22Rv1 (cell line): ENCODE measurements around the gene LRRC8B.

Experiments
- H3K27ac ChIP-seq: fragments of 450-650 bp; 2 replicates; pipeline ENCODE4 v1.5.1; 2017
- CTCF ChIP-seq: fragments of 450-650 bp; IDR thresholded peaks from 2 replicates; pipeline ENCODE4 v1.5.1; 2017; ENCODE audit warnings: mild to moderate bottlenecking
- ZFX ChIP-seq: fragments of 450-650 bp; IDR thresholded peaks from 2 replicates; pipeline ENCODE4 v1.6.1; 2017; ENCODE audit warnings: antibody characterized with exemption, borderline replicate concordance

Gene LRRC8B

DNA sequence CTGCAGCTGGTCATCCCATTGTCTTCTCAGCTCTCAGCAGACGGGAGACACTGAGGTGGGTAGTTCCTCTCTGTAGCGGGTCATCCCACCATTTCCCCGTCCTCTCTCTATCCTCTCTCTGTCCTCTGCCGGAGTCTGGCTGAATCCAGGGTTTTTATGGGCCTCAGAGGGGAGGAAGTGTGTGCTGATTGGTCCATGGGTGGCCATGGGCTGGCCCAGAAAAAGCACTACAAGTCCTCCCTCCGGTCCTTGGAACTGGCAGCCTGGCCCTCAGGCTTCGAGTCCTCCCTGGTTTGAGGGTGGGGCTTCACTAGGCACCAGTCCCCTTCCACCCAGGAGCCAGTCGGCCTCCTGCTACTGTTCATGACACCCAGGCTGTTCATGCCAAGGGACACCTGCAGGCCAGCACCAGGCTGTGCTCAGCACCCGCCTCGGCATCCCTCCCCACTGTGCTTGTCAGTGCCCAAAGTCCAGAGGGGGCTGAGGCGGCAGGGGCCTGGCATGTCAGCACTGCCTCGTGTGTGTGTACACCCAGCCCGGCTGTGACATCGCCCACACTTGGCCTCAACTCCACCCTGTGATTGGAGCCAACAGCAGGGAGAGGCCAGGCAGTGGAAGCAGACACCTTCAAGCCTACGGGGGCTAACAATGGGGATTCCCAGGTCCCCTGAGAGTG is 85.3 kb downstream of the LRRC8B start:
- TF ChIP-seq CTCF, result no peak
- TF ChIP-seq ZFX, result no peak
- no peak overlapping the region for H3K27ac ChIP-seq

DNA sequence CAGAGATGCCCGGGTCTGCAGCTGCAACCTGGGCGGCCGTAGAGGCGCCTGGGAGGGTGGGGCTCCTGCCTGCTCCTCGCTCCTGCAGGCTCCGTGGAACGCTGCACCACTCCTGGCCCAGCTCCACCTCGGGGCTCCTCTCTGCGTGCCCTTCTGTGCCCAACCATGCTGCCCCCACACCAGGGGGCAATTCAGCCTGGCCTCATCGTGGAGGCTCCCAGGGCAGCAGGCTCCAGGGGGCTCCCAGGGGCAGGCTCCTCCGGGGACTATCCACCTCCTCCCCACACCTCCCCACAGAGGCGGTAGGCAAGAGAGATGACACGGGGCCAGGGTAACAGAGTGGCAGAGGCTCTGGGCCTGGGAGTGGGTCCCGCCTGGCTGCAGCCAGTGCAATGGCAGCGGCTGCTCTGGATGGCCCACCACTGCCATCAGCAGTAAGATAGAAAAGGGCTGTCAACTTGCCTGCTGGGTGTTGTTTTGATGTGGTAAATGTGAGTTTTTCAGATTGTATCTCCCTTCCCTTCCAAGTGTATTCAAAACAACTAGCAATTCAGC is 85.9 kb downstream of the LRRC8B start:
- TF ChIP-seq CTCF (no peak), ZFX (no peak)
- H3K27ac ChIP-seq, result no peak overlapping the region

- H3K27ac ChIP-seq, result no peak overlapping the region
- no peak for TF ChIP-seq ZFX
- no peak for TF ChIP-seq CTCF
These were observed 87.1 kb downstream of the LRRC8B start for GRCh38 chr1:89611721-89612120.

DNA sequence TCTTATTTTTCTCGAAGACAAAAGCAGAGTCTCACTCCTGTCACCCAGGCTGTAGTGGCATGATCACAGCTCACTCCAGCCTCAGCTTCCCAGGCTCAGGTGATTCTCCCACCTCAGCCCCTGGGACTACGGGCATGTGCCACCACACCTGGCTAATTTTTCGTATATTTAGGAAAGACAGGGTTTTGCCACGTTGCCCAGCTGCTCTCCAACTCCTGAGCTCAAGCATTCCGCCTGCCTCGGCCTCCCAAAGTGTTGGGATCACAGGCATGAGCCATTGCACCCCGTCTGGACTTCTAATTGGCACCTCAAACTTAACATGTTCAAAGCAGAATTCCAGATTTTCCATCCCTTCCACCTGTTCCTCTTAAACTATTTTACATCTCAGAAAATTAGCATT is 89.3 kb downstream of the LRRC8B start:
- no peak for TF ChIP-seq ZFX
- no peak for TF ChIP-seq CTCF
- H3K27ac ChIP-seq, result no peak overlapping the region

GRCh38 chr1:89615676-89616598 is 91.3 kb downstream of the LRRC8B start:
- H3K27ac ChIP-seq, result no peak overlapping the region
- TF ChIP-seq CTCF (peak; percentile 55), ZFX (no peak)

- TF ChIP-seq ZFX (no peak), CTCF (no peak)
- H3K27ac ChIP-seq, result no peak overlapping the region
These were observed 92.4 kb downstream of the LRRC8B start for GRCh38 chr1:89616844-89617627.
